Stomach (tissue), 4 donors: ENCODE measurements around the gene TP53.

Experiments used
- EP300 ChIP-seq: sonication (generic); formaldehyde crosslinking; IDR thresholded peaks from one replicate; pipeline ENCODE4 v1.6.1; 2017; ENCODE audit warnings: antibody characterized with exemption
- POLR2A ChIP-seq, 4 donors: fragments of 450-650 bp; IDR thresholded peaks; one replicate each; pipeline ENCODE4 v1.6.1; 2016; ENCODE audit warnings: antibody characterized with exemption in 4 of 4, control low read depth in 2 of 4, mild to moderate bottlenecking in 1 of 4, moderate library complexity in 1 of 4
- POLR2AphosphoS5 ChIP-seq, 3 donors: sonication (generic); formaldehyde crosslinking; IDR thresholded peaks; one replicate each; pipeline ENCODE4 v1.6.1; 2016; ENCODE audit warnings: antibody characterized with exemption in 3 of 3
- TF ChIP-seq, protein P1 (sequence below), 7 experiments: fragments of 450-650 bp in 4 of 7; fragments of 200-600 bp in 3 of 7; sonication (generic) in 3 of 7; IDR thresholded peaks; one replicate each; pipeline ENCODE4 v1.5.1; 2016 to 2019; ENCODE audit warnings: antibody characterized with exemption in 7 of 7, control low read depth in 2 of 7, mild to moderate bottlenecking in 1 of 7

DNA sequence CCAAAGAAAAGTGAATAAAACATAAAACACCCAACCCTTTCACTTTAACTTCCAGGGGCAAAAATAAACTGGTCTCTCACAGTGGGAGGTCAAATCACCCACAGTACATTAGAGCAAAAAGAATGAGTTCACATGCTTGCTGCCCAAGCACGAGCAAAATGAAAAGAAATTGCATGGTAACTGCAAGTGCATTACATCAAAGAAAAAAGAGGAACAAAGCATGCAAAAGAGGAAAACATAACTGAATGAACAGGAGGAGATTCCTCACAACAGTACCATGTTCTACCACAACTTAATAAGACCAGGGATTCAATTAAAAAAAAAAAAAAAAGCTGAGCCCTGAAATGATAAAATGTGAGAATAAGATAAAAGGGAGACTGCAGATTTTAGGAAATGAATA, 42.5 kb upstream of the TP53 start:
- TF ChIP-seq, protein P1, sequence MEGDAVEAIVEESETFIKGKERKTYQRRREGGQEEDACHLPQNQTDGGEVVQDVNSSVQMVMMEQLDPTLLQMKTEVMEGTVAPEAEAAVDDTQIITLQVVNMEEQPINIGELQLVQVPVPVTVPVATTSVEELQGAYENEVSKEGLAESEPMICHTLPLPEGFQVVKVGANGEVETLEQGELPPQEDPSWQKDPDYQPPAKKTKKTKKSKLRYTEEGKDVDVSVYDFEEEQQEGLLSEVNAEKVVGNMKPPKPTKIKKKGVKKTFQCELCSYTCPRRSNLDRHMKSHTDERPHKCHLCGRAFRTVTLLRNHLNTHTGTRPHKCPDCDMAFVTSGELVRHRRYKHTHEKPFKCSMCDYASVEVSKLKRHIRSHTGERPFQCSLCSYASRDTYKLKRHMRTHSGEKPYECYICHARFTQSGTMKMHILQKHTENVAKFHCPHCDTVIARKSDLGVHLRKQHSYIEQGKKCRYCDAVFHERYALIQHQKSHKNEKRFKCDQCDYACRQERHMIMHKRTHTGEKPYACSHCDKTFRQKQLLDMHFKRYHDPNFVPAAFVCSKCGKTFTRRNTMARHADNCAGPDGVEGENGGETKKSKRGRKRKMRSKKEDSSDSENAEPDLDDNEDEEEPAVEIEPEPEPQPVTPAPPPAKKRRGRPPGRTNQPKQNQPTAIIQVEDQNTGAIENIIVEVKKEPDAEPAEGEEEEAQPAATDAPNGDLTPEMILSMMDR (IDR thresholded peaks at IDR 0.05): no peak
- TF ChIP-seq POLR2A (IDR thresholded peaks at IDR 0.05) (no peak), EP300 (no peak), POLR2AphosphoS5 (IDR thresholded peaks at IDR 0.05) (no peak)
